Measurements from ENCODE around the gene PRDM16.

The PRDM16 gene

DNA sequence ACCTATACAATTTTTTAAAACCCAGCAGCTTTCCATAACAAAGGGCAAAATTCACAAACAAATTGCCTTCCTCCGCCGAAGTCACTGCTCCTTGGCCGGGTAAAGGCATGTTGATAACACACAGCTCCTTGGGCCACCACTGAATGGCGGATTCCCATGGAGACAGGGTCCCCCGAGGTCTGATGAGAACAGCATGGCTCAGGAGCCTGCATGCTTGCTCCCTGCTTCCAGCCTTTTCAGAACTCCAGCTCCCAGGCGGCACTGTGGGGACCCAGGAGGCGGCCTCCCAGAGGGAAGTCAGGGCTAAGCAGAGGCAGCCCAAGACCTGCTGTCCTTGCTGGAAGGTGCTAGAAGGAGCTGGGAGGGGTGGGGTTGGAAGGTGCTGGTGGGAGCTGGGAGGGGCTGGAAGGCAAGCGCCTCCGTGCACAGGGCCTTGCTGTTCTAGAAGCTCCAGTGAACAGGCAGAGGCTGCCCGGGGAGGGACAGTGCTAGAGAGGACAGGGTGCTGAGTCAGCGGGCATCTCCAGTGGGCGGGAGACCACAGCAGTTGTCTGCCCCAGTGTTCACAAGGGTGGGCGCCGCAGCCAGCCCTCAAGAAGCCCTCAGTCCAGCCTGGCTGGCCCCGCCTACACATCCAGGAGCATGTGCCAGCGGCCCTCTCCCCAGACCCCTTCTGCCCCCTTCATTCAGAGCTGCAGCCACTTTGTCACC, 35.1 kb downstream of the PRDM16 start:
- no peak for DNase-seq (ENCODE audit: low read depth in 1 of 2, low spot score in 1 of 2)

DNA sequence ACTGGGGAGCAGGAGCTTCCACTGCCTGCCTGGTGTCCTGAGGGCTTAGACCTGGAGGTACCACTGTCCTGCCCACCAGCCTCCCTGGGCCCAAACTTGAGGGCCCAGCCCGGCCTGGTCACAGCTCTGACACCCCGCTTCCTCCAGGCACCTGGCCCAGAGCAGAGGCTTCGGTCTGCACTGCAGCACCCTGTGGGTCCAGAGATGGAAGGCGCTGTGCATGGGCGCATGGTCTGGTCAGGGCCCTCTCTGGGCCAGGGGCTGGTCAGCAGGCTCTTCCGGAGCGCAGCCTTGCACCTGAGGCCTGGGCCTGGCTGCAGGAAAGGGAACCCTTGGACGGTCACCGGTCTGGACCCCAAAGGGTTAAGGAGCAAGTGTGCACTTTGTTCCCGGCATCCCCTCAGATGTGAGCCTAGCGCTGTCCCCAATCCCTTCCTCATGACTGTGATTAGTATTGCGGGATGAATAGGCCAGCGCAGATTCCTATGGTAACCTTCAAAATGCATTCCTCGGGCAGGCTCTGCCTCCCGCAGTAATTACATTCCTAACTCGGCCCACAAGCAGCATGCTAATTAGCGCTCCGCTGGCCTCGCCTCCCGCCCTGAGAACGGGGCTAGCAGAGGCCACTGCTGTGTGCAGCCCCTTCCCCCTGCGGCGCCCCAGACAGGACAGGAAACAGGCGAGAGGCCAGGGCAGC, 36.3 kb downstream of the PRDM16 start:
- no peak for DNase-seq (ENCODE audit: low read depth in 1 of 2, low spot score in 1 of 2)

DNA sequence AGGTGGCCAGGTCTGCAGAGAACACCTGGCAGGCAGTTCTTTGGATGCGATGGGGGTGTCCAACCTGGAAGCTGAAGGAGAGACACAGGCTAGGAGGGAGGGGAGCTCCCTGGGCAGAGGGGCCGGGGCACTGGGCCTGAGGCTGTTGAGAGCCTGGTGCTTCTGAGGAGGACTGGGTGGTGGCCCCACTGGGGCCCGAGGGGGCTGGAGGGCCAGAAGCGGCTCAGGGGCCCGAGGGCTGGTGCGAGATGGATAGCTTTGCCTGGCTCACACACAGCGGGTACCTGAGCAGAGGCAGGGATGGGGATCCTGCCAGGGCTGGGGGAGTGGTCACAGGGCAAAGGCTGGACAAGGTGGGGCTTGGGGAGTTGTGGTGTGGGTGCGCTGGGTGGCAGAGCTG, 37.2 kb downstream of the PRDM16 start:
- no peak for DNase-seq (ENCODE audit: low read depth in 1 of 2, low spot score in 1 of 2)

DNA sequence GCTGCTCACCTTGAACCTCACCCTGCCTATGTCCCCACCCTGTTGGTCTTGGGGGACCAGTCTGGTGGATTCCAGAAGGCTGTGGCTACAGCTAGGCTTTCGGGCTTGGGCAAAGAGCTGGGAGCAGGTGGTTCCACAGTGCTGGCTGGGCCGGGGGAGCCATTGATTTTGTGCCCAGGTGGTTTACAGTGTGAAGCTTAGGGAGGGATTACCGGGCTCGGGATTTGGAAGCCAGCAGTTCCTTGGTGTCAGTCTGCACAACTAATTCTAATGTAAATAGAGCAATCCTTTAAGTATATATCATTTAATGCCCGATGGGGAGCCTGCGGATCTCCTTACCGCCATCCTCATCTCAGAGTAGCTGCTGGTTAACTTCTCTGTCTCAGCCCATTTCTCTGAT, 38.2 kb downstream of the PRDM16 start:
- DNase-seq (ENCODE audit: low read depth in 1 of 2, low spot score in 1 of 2) = no peak

DNA sequence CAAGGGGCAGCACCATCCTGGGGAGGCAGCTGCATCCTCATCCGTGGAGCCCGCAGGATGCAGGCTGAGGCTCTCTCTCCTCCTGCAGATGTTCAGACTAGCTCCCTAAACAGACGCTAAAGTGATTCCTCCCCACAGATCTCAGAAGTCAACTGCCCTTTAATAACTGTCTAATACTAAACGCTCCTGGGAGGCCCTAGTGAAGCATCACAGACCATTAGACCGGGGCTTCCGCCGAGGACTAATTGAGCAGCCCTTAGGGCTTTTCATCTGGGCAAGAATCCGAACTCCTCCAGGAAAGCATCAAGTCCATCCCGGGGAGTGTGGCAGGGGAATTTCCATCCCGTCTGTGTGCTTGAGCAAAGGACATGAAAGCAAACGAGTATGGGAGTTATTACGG, 40.4 kb downstream of the PRDM16 start:
- no peak for DNase-seq (ENCODE audit: low read depth in 1 of 2, low spot score in 1 of 2)

DNA sequence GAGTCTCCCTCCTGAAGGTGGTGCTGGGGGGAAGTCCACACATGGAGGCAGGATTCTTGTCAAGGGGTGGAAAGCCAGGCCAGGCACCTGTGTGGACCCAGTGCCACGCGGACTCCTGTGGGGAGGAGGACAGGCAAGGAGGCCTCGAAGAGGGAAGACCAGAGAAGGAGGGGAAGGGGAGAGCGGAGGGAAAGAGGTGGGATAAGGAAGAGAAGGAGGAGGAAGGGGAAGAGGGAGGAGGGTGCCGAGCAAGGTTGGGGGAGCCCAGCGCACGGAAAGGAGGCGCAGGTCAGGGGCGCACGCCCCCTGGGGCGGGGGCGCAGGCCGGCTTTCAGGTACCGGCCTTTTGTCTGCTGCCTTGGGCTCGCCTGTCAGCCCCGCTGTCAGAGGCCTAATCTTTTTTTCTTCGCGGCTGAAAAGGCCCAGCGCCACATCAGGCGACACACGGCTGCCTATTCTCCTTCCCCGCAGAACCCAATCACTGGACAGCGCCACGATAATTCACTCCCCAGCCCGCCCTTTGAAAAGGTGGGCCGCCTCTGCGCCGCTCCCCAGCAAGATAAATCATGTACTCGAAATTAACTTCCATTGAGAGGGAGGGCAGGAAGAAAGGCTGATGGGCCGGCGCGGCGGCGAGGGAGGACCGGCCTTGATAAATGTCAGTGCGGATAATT, 42.5 kb downstream of the PRDM16 start:
- DNase-seq (ENCODE audit: low read depth in 1 of 2, low spot score in 1 of 2) = no peak

DNA sequence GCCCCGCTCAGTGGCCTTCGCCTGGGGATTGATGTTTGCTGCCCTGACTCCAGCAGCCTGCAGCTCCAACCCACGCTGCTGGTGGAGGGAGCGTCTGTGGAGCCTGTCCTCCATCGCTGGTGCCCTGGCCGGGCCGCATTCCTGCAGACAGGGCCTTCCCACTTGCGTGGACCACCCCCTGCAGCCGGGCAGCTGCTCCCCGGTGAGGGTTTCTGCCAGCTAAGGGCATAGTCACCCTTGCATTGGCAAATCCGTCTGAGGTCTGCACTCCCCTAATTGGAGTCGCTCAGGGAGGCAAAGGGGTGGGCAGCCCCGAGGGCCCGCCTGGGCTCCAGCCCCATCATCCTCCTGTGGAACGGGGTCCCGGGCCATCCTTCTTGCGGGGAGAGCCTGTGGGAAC, 43.5 kb downstream of the PRDM16 start:
- DNase-seq (ENCODE audit: low read depth in 1 of 2, low spot score in 1 of 2) = no peak

DNA sequence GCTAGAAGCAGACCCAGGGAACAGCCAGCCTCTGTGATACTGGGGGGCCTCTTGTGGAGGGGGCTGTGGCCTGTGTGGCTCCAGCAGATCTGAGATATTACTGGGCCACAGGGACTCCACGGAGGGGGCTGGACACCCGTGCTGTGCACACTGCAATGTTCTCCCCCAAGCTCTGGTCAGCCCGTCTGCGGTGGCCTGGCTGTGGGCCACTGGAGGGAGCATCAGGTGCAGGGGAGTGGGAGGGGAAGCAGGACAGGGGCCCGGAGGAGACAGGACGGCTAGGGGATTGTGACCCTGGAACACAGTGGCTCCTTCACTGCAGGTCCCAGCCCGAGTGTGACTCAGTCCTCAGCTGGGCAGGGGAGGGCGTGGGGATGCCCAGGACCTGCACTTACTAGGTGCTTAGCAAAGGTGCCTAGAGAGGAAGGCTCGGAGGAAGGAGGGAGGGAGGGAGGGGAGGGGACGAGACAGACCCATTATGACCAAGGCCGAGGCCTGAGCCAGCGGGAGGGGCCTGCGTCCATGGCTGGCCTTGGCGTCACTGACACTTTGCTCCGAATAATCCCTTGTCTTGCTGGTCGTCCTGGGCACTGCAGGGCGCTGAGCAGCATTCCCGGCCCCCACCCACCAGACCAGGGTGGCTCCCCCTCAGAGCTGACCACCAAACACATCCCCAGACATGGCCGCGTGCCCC, 44.2 kb downstream of the PRDM16 start:
- DNase-seq (ENCODE audit: low read depth in 1 of 2, low spot score in 1 of 2) = no peak

DNA sequence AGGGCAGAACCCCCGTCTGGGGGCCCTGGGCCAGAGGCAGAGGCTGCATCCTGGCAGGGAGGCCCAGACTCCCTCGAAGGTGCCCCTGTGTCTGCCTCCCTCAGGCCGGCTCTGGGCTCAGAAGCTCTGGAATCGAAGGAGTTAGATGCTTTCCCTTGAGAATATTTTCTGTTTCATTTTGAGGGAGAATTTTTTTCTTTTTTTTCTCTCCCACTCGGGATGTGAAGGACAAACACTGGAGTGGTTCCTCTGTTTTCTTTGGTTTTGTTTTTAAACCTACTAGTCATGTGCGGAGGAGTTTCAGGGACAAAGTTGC, 44.7 kb downstream of the PRDM16 start:
- DNase-seq (ENCODE audit: low read depth in 1 of 2, low spot score in 1 of 2) = no peak

GRCh38 chr1:3114131-3114744, 45.2 kb downstream of the PRDM16 start:
- DNase-seq (ENCODE audit: low read depth in 1 of 2, low spot score in 1 of 2) = no peak

GRCh38 chr1:3114846-3115245, 45.8 kb downstream of the PRDM16 start:
- no peak for DNase-seq (ENCODE audit: low read depth in 1 of 2, low spot score in 1 of 2)

GRCh38 chr1:3115275-3116149, 46.5 kb downstream of the PRDM16 start:
- no peak for DNase-seq (ENCODE audit: low read depth in 1 of 2, low spot score in 1 of 2)

- no peak for DNase-seq (ENCODE audit: low read depth in 1 of 2, low spot score in 1 of 2)
These were observed 47.1 kb downstream of the PRDM16 start for GRCh38 chr1:3116150-3116510.

- DNase-seq (ENCODE audit: low read depth in 1 of 2, low spot score in 1 of 2) = no peak
These were observed 47.6 kb downstream of the PRDM16 start for GRCh38 chr1:3116560-3116959.

GRCh38 chr1:3117879-3118278, 48.9 kb downstream of the PRDM16 start:
- no peak for DNase-seq (ENCODE audit: low read depth in 1 of 2, low spot score in 1 of 2)

DNA sequence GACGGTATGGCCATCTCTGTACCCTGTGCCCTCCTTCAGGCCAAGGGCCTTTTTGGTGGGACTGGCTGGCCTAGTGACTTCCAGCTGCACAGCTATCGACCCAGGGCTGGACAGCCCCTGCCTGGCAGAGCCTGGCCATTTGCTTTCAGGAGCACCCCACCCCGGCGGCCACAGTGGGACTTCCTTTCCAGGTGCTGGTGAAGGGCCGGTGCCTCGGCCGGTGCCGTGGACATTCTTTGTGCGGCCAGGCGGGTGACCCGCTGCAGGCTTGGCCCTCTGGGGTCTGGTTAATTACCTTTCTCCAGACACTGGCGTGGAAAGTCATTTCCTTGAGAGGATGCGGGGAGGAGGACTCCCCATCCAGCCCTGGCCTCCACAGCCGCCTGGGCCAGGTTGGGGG, 50.1 kb downstream of the PRDM16 start:
- DNase-seq (ENCODE audit: low read depth in 1 of 2, low spot score in 1 of 2) = no peak

DNA sequence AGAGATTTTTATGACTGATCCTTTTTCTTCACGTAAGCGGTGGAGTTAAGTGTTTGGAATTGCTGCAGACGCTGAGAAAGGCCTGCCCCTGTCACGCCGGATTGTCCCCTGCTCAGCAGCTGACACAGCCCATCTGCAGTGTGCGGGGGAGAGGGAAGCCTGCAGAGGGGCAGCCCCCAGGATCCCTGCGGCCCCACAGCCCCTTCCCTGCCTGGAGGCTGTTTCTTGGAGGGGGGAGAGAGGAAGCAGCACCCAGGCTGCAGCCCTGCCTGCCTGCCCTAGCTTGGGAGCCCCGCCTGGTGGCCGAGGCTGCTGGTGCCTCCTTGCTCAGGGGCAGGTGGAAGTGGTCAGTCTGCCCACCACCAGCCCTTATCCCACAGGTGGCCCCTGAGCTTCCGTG, 50.7 kb downstream of the PRDM16 start:
- DNase-seq (ENCODE audit: low read depth in 1 of 2, low spot score in 1 of 2) = no peak

GRCh38 chr1:3120140-3120539, 51.1 kb downstream of the PRDM16 start:
- no peak for DNase-seq (ENCODE audit: low read depth in 1 of 2, low spot score in 1 of 2)

GRCh38 chr1:3120994-3121393, 52.0 kb downstream of the PRDM16 start:
- DNase-seq (ENCODE audit: low read depth in 1 of 2, low spot score in 1 of 2) = no peak

DNA sequence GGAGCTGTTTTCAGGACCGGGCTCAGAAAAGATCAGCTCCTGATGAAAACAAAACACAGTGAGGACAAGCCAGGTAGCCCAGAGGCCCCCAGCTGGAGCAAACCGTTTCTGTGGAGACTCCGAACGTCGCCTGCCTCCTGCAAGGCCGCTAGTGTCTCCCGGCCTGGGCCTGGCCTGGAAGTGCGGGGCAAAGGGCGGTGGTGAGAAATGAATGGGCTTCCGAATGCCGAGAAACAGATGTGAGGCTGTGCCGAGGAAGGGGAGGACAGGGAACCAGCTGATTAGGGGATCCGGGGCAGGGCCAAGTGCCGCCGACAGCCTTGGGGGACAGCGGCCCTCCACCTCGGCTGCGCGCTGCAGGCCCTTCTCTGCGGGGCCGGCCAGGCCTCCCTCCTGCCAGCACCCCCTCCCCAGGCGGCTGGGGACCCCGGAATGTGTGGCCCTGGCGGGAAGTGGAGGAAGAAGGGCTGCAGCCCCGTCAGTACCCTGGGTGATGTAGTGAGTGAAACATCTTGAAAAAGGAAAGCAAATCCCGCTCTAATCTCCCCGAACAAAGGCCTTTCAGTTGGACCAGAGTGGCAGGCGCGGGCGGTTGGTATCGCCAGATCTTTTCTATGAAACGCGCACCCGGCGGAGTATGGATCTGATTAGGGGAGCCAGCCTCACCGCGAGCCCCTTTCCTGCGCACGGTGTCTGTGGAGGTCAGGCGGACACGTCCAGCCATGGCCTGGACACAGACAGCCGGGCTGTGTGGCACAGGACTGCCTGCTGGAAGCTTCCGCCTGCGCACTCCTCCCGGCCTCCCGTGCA, 52.6 kb downstream of the PRDM16 start:
- DNase-seq (ENCODE audit: low read depth in 1 of 2, low spot score in 1 of 2) = no peak
